ENCODE results near the gene RPL26.
"Not testable (repeated sequence)": the region's sequence is repeated elsewhere in the genome, so short reads cannot be mapped to it uniquely, and the experiment has no call there.

Gene RPL26

DNA sequence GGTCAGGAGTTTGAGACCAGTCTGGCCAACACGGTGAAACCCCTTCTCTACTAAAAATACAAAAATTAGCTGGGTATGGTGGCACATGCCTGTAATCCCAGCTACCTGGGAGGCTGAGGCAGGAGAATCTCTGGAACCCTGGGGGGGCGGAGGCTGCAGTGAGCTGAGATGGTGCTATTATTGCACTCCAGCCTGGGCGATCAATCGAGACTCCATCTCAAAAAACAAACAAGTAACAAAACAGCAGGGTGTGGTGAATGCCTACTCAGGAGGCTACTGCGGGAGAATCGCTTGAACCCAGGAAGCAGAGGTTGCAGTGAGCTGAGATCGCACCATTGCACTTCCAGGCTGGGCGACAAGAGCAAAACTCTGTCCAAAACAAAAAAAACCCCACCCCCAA is 4.9 kb downstream of the RPL26 start:
- H2AK5ac ChIP-seq (ENCODE audit: low read length, severe bottlenecking); H2BK5ac ChIP-seq (ENCODE audit: low read depth, low read length, poor library complexity, severe bottlenecking); H3K4ac ChIP-seq (ENCODE audit: low read depth in 1 of 2, low read length in 2 of 2); H3K4me3 ChIP-seq (ENCODE audit: insufficient read depth in 1 of 2, low read depth in 1 of 2, low read length in 2 of 2); H2BK12ac ChIP-seq (ENCODE audit: low read length in 2 of 2); H3K4me2 ChIP-seq (ENCODE audit: low read length, poor library complexity, severe bottlenecking); H3K23ac ChIP-seq (ENCODE audit: low read length in 2 of 2); H2BK15ac ChIP-seq (ENCODE audit: low read depth, poor library complexity, severe bottlenecking); DNase-seq; H3K9me3 ChIP-seq (ENCODE audit: control insufficient read depth, low read length); H4K8ac ChIP-seq (ENCODE audit: low read length); H3K9ac ChIP-seq (ENCODE audit: low read length); H3K14ac ChIP-seq (ENCODE audit: low read length in 2 of 2); H2AFZ ChIP-seq (ENCODE audit: low read depth, low read length); H3K27ac ChIP-seq (ENCODE audit: low read length, poor library complexity, severe bottlenecking); H2BK120ac ChIP-seq (ENCODE audit: low read depth, low read length); H3K18ac ChIP-seq (ENCODE audit: low read depth in 1 of 2, low read length in 2 of 2); H4K91ac ChIP-seq (ENCODE audit: low read length); H3K79me1 ChIP-seq (replicated peaks; ENCODE audit: low read length, poor library complexity, severe bottlenecking); H3K27me3 ChIP-seq (ENCODE audit: control insufficient read depth in 1 of 2, insufficient read depth in 1 of 2, low read length in 2 of 2): not testable (repeated sequence)
- Histone ChIP-seq H3K4me1 (ENCODE audit: control insufficient read depth, insufficient read depth, low read depth, low read length) (peaks cover 15% of the 10 kb centered on the region), H3K36me3 (ENCODE audit: control insufficient read depth in 1 of 2, insufficient read depth in 2 of 2, low read depth in 1 of 2, low read length in 2 of 2) (peaks cover 17 to 54% of the 10 kb centered on the region in 2 experiments)
- WGBS: 95% methylated on average over 5 of the region's 8 CpGs

GRCh38 chr17:8377422-8377821 is 5.6 kb downstream of the RPL26 start:
- Histone ChIP-seq H2BK120ac (ENCODE audit: low read depth, low read length) (no peak overlapping the region), H3K18ac (ENCODE audit: low read depth in 1 of 2, low read length in 2 of 2) (no peak overlapping the region), H2BK15ac (ENCODE audit: low read depth, poor library complexity, severe bottlenecking) (no peak overlapping the region), H2AFZ (ENCODE audit: low read depth, low read length) (no peak overlapping the region), H3K27me3 (ENCODE audit: control insufficient read depth in 1 of 2, insufficient read depth in 1 of 2, low read length in 2 of 2) (no peaks in the 10 kb centered on the region), H2AK5ac (ENCODE audit: low read length, severe bottlenecking) (no peak overlapping the region), H3K4ac (ENCODE audit: low read depth in 1 of 2, low read length in 2 of 2) (no peak overlapping the region), H3K9ac (ENCODE audit: low read length) (no peak overlapping the region), H2BK12ac (ENCODE audit: low read length in 2 of 2) (no peak overlapping the region), H4K8ac (ENCODE audit: low read length) (no peak overlapping the region), H3K4me1 (ENCODE audit: control insufficient read depth, insufficient read depth, low read depth, low read length) (peaks cover 15% of the 10 kb centered on the region), H3K36me3 (ENCODE audit: control insufficient read depth in 1 of 2, insufficient read depth in 2 of 2, low read depth in 1 of 2, low read length in 2 of 2) (peaks cover 17 to 54% of the 10 kb centered on the region in 2 experiments), H3K4me2 (ENCODE audit: low read length, poor library complexity, severe bottlenecking) (no peak overlapping the region), H3K4me3 (ENCODE audit: insufficient read depth in 1 of 2, low read depth in 1 of 2, low read length in 2 of 2) (no peak overlapping the region), H4K91ac (ENCODE audit: low read length) (no peak overlapping the region), H3K23ac (ENCODE audit: low read length in 2 of 2) (no peak overlapping the region), H3K9me3 (ENCODE audit: control insufficient read depth, low read length) (no peaks in the 10 kb centered on the region), H3K79me1 (replicated peaks; ENCODE audit: low read length, poor library complexity, severe bottlenecking) (peaks cover 9% of the 10 kb centered on the region), H3K14ac (ENCODE audit: low read length in 2 of 2) (no peak overlapping the region), H3K27ac (ENCODE audit: low read length, poor library complexity, severe bottlenecking) (peak overlapping the region; percentile 7), H2BK5ac (ENCODE audit: low read depth, low read length, poor library complexity, severe bottlenecking) (no peak overlapping the region)
- no peak for DNase-seq
- 98% methylated on average over 4 of the region's 4 CpGs for WGBS

- WGBS: 14% methylated on average over 30 of the region's 41 CpGs
- Histone ChIP-seq H2BK15ac (ENCODE audit: low read depth, poor library complexity, severe bottlenecking) (no peak within 1 kb of the TSS), H4K91ac (ENCODE audit: low read length) (peak within 1 kb of the TSS; percentile 96), H2BK120ac (ENCODE audit: low read depth, low read length) (peak within 1 kb of the TSS; percentile 86), H3K4ac (ENCODE audit: low read depth in 1 of 2, low read length in 2 of 2) (peak within 1 kb of the TSS; percentile 73 to 100), H3K4me2 (ENCODE audit: low read length, poor library complexity, severe bottlenecking) (peak within 1 kb of the TSS; percentile 66), H3K27me3 (ENCODE audit: control insufficient read depth in 1 of 2, insufficient read depth in 1 of 2, low read length in 2 of 2) (no peaks in the 10 kb centered on the region), H4K8ac (ENCODE audit: low read length) (peak within 1 kb of the TSS; percentile 97), H3K36me3 (ENCODE audit: control insufficient read depth in 1 of 2, insufficient read depth in 2 of 2, low read depth in 1 of 2, low read length in 2 of 2) (peaks cover 14 to 57% of the 10 kb centered on the region in 2 experiments), H3K79me1 (replicated peaks; ENCODE audit: low read length, poor library complexity, severe bottlenecking) (peaks cover 11% of the 10 kb centered on the region), H3K4me3 (ENCODE audit: insufficient read depth in 1 of 2, low read depth in 1 of 2, low read length in 2 of 2) (peak within 1 kb of the TSS; percentile 91 to 93), H3K9me3 (ENCODE audit: control insufficient read depth, low read length) (no peaks in the 10 kb centered on the region), H2BK12ac (ENCODE audit: low read length in 2 of 2) (peak within 1 kb of the TSS in 1 of 2 experiments; percentile 82), H3K23ac (ENCODE audit: low read length in 2 of 2) (no peak within 1 kb of the TSS), H3K4me1 (ENCODE audit: control insufficient read depth, insufficient read depth, low read depth, low read length) (peaks cover 13% of the 10 kb centered on the region), H2BK5ac (ENCODE audit: low read depth, low read length, poor library complexity, severe bottlenecking) (no peak within 1 kb of the TSS), H2AFZ (ENCODE audit: low read depth, low read length) (peak within 1 kb of the TSS; percentile 91), H3K9ac (ENCODE audit: low read length) (peak within 1 kb of the TSS; percentile 93), H3K18ac (ENCODE audit: low read depth in 1 of 2, low read length in 2 of 2) (peak within 1 kb of the TSS; percentile 99 to 100), H3K14ac (ENCODE audit: low read length in 2 of 2) (peak within 1 kb of the TSS in 1 of 2 experiments; percentile 100), H3K27ac (ENCODE audit: low read length, poor library complexity, severe bottlenecking) (peak within 1 kb of the TSS; percentile 98), H2AK5ac (ENCODE audit: low read length, severe bottlenecking) (peak within 1 kb of the TSS; percentile 95)
- DNase-seq: peak; percentile 87
Measured at GRCh38 chr17:8376271-8377067, 6.5 kb downstream of the RPL26 start, which contains the start of gene KRABD2. KRABD2 (minus strand) TSS chr17:8376704.

GRCh38 chr17:8375738-8376259 is 7.2 kb downstream of the RPL26 start:
- H2BK120ac ChIP-seq (ENCODE audit: low read depth, low read length): no peak overlapping the region
- H3K4me1 ChIP-seq (ENCODE audit: control insufficient read depth, insufficient read depth, low read depth, low read length): peaks cover 10% of the 10 kb centered on the region
- no peak for DNase-seq
- peaks cover 11% of the 10 kb centered on the region for H3K79me1 ChIP-seq (replicated peaks; ENCODE audit: low read length, poor library complexity, severe bottlenecking)
- peak overlapping the region; percentile 91 for H2AFZ ChIP-seq (ENCODE audit: low read depth, low read length)
- H2BK15ac ChIP-seq (ENCODE audit: low read depth, poor library complexity, severe bottlenecking): no peak overlapping the region
- H3K18ac ChIP-seq (ENCODE audit: low read depth in 1 of 2, low read length in 2 of 2): peak overlapping the region; percentile 28 to 37
- WGBS: 79% methylated on average over 18 of the region's 18 CpGs
- H4K91ac ChIP-seq (ENCODE audit: low read length): peak overlapping the region; percentile 96
- peak overlapping the region in 1 of 2 experiments; percentile 82 for H2BK12ac ChIP-seq (ENCODE audit: low read length in 2 of 2)
- peak overlapping the region; percentile 73 to 100 for H3K4ac ChIP-seq (ENCODE audit: low read depth in 1 of 2, low read length in 2 of 2)
- no peak overlapping the region for H3K14ac ChIP-seq (ENCODE audit: low read length in 2 of 2)
- peak overlapping the region; percentile 98 for H3K27ac ChIP-seq (ENCODE audit: low read length, poor library complexity, severe bottlenecking)
- H3K4me2 ChIP-seq (ENCODE audit: low read length, poor library complexity, severe bottlenecking): peak overlapping the region; percentile 61
- H3K27me3 ChIP-seq (ENCODE audit: control insufficient read depth in 1 of 2, insufficient read depth in 1 of 2, low read length in 2 of 2): no peaks in the 10 kb centered on the region
- H4K8ac ChIP-seq (ENCODE audit: low read length): peak overlapping the region; percentile 97
- H3K4me3 ChIP-seq (ENCODE audit: insufficient read depth in 1 of 2, low read depth in 1 of 2, low read length in 2 of 2): peak overlapping the region; percentile 12 to 93
- no peaks in the 10 kb centered on the region for H3K9me3 ChIP-seq (ENCODE audit: control insufficient read depth, low read length)
- peaks cover 12 to 52% of the 10 kb centered on the region in 2 experiments for H3K36me3 ChIP-seq (ENCODE audit: control insufficient read depth in 1 of 2, insufficient read depth in 2 of 2, low read depth in 1 of 2, low read length in 2 of 2)
- peak overlapping the region; percentile 95 for H2AK5ac ChIP-seq (ENCODE audit: low read length, severe bottlenecking)
- no peak overlapping the region for H2BK5ac ChIP-seq (ENCODE audit: low read depth, low read length, poor library complexity, severe bottlenecking)
- H3K9ac ChIP-seq (ENCODE audit: low read length): peak overlapping the region; percentile 93
- no peak overlapping the region for H3K23ac ChIP-seq (ENCODE audit: low read length in 2 of 2)
